HG03280 (cell line): ENCODE results near the gene HEMK1.
A peak's percentile ranks its signal among the peaks of the same experiment; 100 is the strongest.

Source experiments
- ATAC-seq: cut with Tn5 transposase; IDR thresholded peaks from one replicate; pipeline ENCODE4 v1.9.1; 2021; ENCODE audit warnings: mild to moderate bottlenecking, moderate library complexity; ENCODE audit not compliant: unreplicated experiment

Gene HEMK1

GRCh38 chr3:50542177-50543034 lies 26.9 kb upstream of the HEMK1 start:
- no peak for ATAC-seq

GRCh38 chr3:50545781-50546180 lies 23.5 kb upstream of the HEMK1 start:
- no peak for ATAC-seq

GRCh38 chr3:50549226-50549625 lies 20.1 kb upstream of the HEMK1 start:
- ATAC-seq = no peak

- ATAC-seq = no peak
Observed at GRCh38 chr3:50550079-50550736, 19.1 kb upstream of the HEMK1 start.

GRCh38 chr3:50551054-50551659 lies 18.2 kb upstream of the HEMK1 start:
- ATAC-seq = no peak

GRCh38 chr3:50551681-50552435 lies 17.5 kb upstream of the HEMK1 start:
- ATAC-seq = no peak

- no peak for ATAC-seq
Observed at GRCh38 chr3:50552598-50552997, 16.7 kb upstream of the HEMK1 start.

- no peak for ATAC-seq
Observed at GRCh38 chr3:50554553-50554952, 14.8 kb upstream of the HEMK1 start.

- no peak for ATAC-seq
Observed at GRCh38 chr3:50557106-50557505, 12.2 kb upstream of the HEMK1 start.

GRCh38 chr3:50557915-50558314 lies 11.4 kb upstream of the HEMK1 start:
- ATAC-seq = no peak

GRCh38 chr3:50559702-50560101 lies 9.6 kb upstream of the HEMK1 start:
- no peak for ATAC-seq

GRCh38 chr3:50562861-50563260 lies 6.5 kb upstream of the HEMK1 start:
- ATAC-seq = no peak

GRCh38 chr3:50563867-50564266 lies 5.5 kb upstream of the HEMK1 start:
- no peak for ATAC-seq

- no peak for ATAC-seq
Observed at GRCh38 chr3:50564321-50564720, 5.0 kb upstream of the HEMK1 start.

- ATAC-seq = no peak
Observed at GRCh38 chr3:50567011-50567385, 2.3 kb upstream of the HEMK1 start.

- peak; percentile 81 for ATAC-seq
Observed at GRCh38 chr3:50567386-50568167, 1.7 kb upstream of the HEMK1 start, which contains the start of gene C3orf18. TSS of gene C3orf18 (minus strand) at chr3:50567747. CDS start at chr3:50565699, 2,048 bp downstream.

- ATAC-seq = no peak
Observed at GRCh38 chr3:50570508-50571279, 1.4 kb downstream of the HEMK1 start.

GRCh38 chr3:50571486-50571885 lies 2.2 kb downstream of the HEMK1 start:
- no peak for ATAC-seq

- no peak for ATAC-seq
Observed at GRCh38 chr3:50572158-50572557, 2.8 kb downstream of the HEMK1 start.
